Naive thymus-derived CD4-positive, alpha-beta T cell (primary cell): ENCODE data around the gene TSPOAP1. TPM values are rescaled to one million over a fixed set of nuclear protein-coding genes. Genes with fewer than 3 reads are reported as not detected.

Experiments
- ATAC-seq: fragments of 150-1000 bp; cut with Tn5 transposase; 2 replicates; pipeline ENCODE4 v1.10.0; 2021; ENCODE audit warnings: mild to moderate bottlenecking, moderate library complexity
- CTCF ChIA-PET: fragments of 350-600 bp; sonication (Branson Sonifier 250); formaldehyde crosslinking; loops from one replicate; lab custom pipeline; 2021; ENCODE audit warnings: antibody characterized with exemption; lab: Charles Lee
- POLR2A ChIA-PET: fragments of 350-600 bp; sonication (Branson Sonifier 250); formaldehyde crosslinking; loops from one replicate; lab custom pipeline; 2021; ENCODE audit warnings: antibody characterized with exemption, inconsistent platforms; lab: Charles Lee
- DNase-seq, 9 donors: peaks; one replicate each; pipeline versions ENCODE4 v3.0.0 to v3.0.0-alpha.2; 2020 to 2022; ENCODE audit warnings: mixed read lengths in 1 of 9
- H3K27ac ChIP-seq: one replicate; pipeline ENCODE4 v1.7.0; 2013; ENCODE audit warnings: mild to moderate bottlenecking, low read depth, low read length, moderate library complexity
- H3K27me3 ChIP-seq, 2 donors: one replicate each; pipeline ENCODE4 v1.7.0; 2013; ENCODE audit warnings: low read length in 2 of 2, mild to moderate bottlenecking in 2 of 2, moderate library complexity in 2 of 2; ENCODE audit not compliant: control insufficient read depth in 2 of 2, insufficient read depth in 2 of 2
- H3K36me3 ChIP-seq, 3 experiments: 1 replicate in 2 of 3; 2 replicates in 1 of 3; pipeline ENCODE4 v1.7.0; 2013; ENCODE audit warnings: low read length in 3 of 3, mild to moderate bottlenecking in 3 of 3, moderate library complexity in 1 of 3; ENCODE audit not compliant: insufficient read depth in 3 of 3, control insufficient read depth in 2 of 3
- H3K4me1 ChIP-seq, 2 donors: one replicate each; pipeline ENCODE4 v1.7.0; 2013; ENCODE audit warnings: low read length in 2 of 2, mild to moderate bottlenecking in 2 of 2, moderate library complexity in 1 of 2; ENCODE audit not compliant: control insufficient read depth in 2 of 2, insufficient read depth in 2 of 2
- H3K4me3 ChIP-seq: 2 replicates; pipeline ENCODE4 v1.7.0; 2013; ENCODE audit warnings: mild to moderate bottlenecking, low read length
- H3K9me3 ChIP-seq, 3 experiments: 1 replicate in 2 of 3; 2 replicates in 1 of 3; pipeline ENCODE4 v1.7.0; 2013; ENCODE audit warnings: low read length in 3 of 3; ENCODE audit not compliant: control insufficient read depth in 2 of 3
- H3K27ac Mint-ChIP-seq, 9 donors: one replicate each; pipeline ENCODE4 v1.8.0; 2020 to 2022; ENCODE audit warnings: mixed read lengths in 9 of 9, mild to moderate bottlenecking in 8 of 9, moderate library complexity in 5 of 9, inconsistent platforms in 2 of 9
- H3K27me3 Mint-ChIP-seq, 5 donors: one replicate each; pipeline ENCODE4 v1.8.0; 2021 to 2022; ENCODE audit warnings: mixed read lengths in 5 of 5, mild to moderate bottlenecking in 1 of 5
- H3K36me3 Mint-ChIP-seq, 5 donors: one replicate each; pipeline ENCODE4 v1.8.0; 2020 to 2022; ENCODE audit warnings: mixed read lengths in 5 of 5, mild to moderate bottlenecking in 3 of 5, inconsistent platforms in 1 of 5
- H3K4me1 Mint-ChIP-seq, 7 donors: one replicate each; pipeline ENCODE4 v1.8.0; 2020 to 2022; ENCODE audit warnings: mixed read lengths in 7 of 7, mild to moderate bottlenecking in 3 of 7, inconsistent platforms in 1 of 7
- H3K4me3 Mint-ChIP-seq, 10 donors: one replicate each; pipeline ENCODE4 v1.8.0; 2020 to 2022; ENCODE audit warnings: mild to moderate bottlenecking in 10 of 10, mixed read lengths in 10 of 10, moderate library complexity in 6 of 10, inconsistent platforms in 2 of 10
- H3K9me3 Mint-ChIP-seq, 11 donors: one replicate each; pipeline ENCODE4 v1.8.0; 2020 to 2022; ENCODE audit warnings: mixed read lengths in 11 of 11, mild to moderate bottlenecking in 4 of 11, inconsistent platforms in 1 of 11, moderate library complexity in 1 of 11
- intact Hi-C, 2 donors: fragments of 100-400 bp; cut with micrococcal nuclease; formaldehyde crosslinking; loops; one replicate each; pipeline ENCODE4 v1.15.1; 2023
- polyA plus RNA-seq, 2 donors: library from polyadenylated mRNA; unstranded; fragments of 300-500 nt; fragmentation: Illumina TruSeq; gene quantifications; one replicate each; pipeline ENCODE4 v1.2.3, GENCODE V29; 2021
- total RNA-seq, 6 experiments: library from RNA in 5 of 6; stranded (reverse) in 5 of 6; gene quantifications; 1 replicate in 5 of 6; 2 replicates in 1 of 6; pipeline ENCODE4 v1.2.3 and lab custom pipeline; 2021 to 2026

TSPOAP1 gene
- total and polyA plus RNA-seq, 7 experiments from 2014 or later: 0.20 to 62.5 (median 11.8) TPM

DNA sequence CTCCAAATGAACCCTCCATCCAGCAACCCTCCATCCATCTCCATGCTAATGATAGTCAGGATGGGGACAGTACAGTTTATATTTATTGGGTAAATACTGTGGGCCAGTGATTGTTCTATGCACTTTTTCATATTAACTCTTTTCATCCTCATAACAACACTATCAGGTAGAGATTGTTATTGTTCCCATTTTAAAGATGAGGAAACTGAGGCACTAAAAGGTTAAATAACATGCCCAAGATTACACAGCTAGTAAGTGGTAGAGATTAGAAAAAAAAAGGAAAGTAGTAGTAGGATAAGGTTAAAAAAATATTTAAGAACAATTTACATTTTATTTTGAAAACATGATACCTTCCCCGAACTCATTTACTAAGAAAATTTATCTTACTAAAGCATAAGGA lies 45.3 kb upstream of the TSPOAP1 start:
- intact Hi-C loops: no loop called here
- POLR2A ChIA-PET: interaction anchor here (1.4 kb wide), 2 partner anchors 12 to 22 kb away, joined by 4 to 5 read pairs; partner anchors contain the start of gene SUPT4H1
- CTCF ChIA-PET: no interaction called here

DNA sequence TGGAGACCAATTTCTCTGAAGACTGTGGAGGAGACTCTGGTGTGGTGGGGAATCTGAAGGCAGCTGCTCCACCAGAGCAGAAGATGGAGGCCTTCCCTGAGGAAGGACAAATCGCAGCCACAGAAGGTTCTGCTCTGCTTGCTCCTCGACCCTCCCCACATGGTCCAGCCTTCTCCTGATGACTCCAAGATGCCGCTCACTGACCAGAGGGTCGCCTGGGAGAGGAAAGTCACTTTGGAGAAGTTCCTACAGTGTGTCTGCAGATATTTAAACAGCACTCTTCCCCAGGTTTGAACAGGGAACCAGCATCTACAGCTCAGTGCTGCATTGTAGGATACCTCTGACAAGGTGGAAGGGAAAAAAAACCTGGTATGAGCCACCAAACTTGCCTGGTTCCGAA lies 44.4 kb upstream of the TSPOAP1 start:
- no peak overlapping the region for H3K4me3 ChIP-seq
- H3K27me3 Mint-ChIP-seq: no peaks in the 10 kb centered on the region
- peaks cover 3 to 13% of the 10 kb centered on the region in 2 donors for H3K4me1 ChIP-seq
- ChIA-PET POLR2A (no interaction called here), CTCF (no interaction called here)
- H3K4me3 Mint-ChIP-seq: no peak overlapping the region
- H3K4me1 Mint-ChIP-seq: peaks cover 10 to 25% (median 17%) of the 10 kb centered on the region in 7 donors
- no peak overlapping the region for H3K27ac ChIP-seq
- peaks cover 0 to 25% (median 5%) of the 10 kb centered on the region in 5 donors for H3K36me3 Mint-ChIP-seq
- H3K9me3 ChIP-seq: no peaks in the 10 kb centered on the region
- H3K36me3 ChIP-seq: peaks cover 0 to 6% (median 0%) of the 10 kb centered on the region in 3 experiments
- ATAC-seq (no peak), DNase-seq (no peak)
- H3K27ac Mint-ChIP-seq: peak overlapping the region in 1 of 9 donors; percentile 28
- peaks cover 0 to 1% (median 0%) of the 10 kb centered on the region in 11 donors for H3K9me3 Mint-ChIP-seq
- intact Hi-C loops: no loop called here
- H3K27me3 ChIP-seq: no peaks in the 10 kb centered on the region

More for the DNA sequence above, 45.3 kb upstream of the TSPOAP1 start:
- DNase-seq (no peak), ATAC-seq (no peak)
- H3K27me3 Mint-ChIP-seq: no peaks in the 10 kb centered on the region
- Histone ChIP-seq H3K4me1 (peaks cover 9 to 17% of the 10 kb centered on the region in 2 donors), H3K27me3 (no peaks in the 10 kb centered on the region), H3K36me3 (peaks cover 0 to 6% (median 0%) of the 10 kb centered on the region in 3 experiments), H3K27ac (no peak overlapping the region), H3K4me3 (no peak overlapping the region), H3K9me3 (no peaks in the 10 kb centered on the region)
- peaks cover 17 to 31% (median 24%) of the 10 kb centered on the region in 7 donors for H3K4me1 Mint-ChIP-seq
- H3K9me3 Mint-ChIP-seq: peaks cover 0 to 1% (median 0%) of the 10 kb centered on the region in 11 donors
- no peak overlapping the region for H3K27ac Mint-ChIP-seq
- peaks cover 0 to 23% (median 5%) of the 10 kb centered on the region in 5 donors for H3K36me3 Mint-ChIP-seq
- no peak overlapping the region for H3K4me3 Mint-ChIP-seq

DNA sequence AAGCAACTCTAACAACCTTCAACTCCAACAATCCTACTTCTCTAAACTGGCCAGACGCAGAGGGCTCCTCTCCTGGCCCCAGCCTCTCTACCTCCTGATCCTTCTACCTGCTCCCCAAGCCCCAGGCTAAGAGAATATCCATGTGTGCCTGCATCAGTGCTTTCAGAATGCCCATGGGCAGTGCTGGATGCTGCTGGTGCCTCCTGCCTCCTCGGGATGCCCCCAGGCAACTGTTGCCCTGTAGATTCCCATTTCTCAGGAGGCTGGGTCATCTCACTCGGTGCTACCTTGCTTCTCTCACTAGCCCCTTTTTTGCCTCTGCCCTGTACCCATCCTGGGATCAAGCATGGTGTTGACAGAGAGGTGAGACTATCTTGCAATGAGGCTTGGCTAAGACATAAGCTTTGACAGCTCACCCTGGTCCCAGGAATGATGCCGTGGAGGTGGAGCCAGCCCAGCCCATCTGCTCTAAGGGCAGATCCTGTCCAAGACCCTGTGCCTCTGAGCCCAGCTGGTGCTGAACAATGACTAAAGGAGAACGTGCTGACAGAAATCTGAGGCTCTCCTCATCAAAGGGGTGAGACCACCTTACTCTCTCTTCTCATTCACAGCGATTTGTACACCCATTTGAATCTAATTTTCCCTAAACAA lies 42.8 kb upstream of the TSPOAP1 start:
- CTCF ChIA-PET: no interaction called here
- H3K4me3 Mint-ChIP-seq: no peak overlapping the region
- H3K9me3 Mint-ChIP-seq: peaks cover 0 to 1% (median 0%) of the 10 kb centered on the region in 11 donors
- no peaks in the 10 kb centered on the region for H3K27me3 ChIP-seq
- DNase-seq (no peak), ATAC-seq (no peak)
- no peaks in the 10 kb centered on the region for H3K9me3 ChIP-seq
- H3K36me3 Mint-ChIP-seq: peaks cover 0 to 28% (median 5%) of the 10 kb centered on the region in 5 donors
- H3K4me3 ChIP-seq: no peak overlapping the region
- H3K27me3 Mint-ChIP-seq: no peaks in the 10 kb centered on the region
- H3K36me3 ChIP-seq: peaks cover 0 to 6% (median 0%) of the 10 kb centered on the region in 3 experiments
- intact Hi-C loops: no loop called here
- POLR2A ChIA-PET: no interaction called here
- H3K27ac Mint-ChIP-seq: peak overlapping the region in 1 of 9 donors; percentile 23
- peaks cover 1 to 18% (median 6%) of the 10 kb centered on the region in 7 donors for H3K4me1 Mint-ChIP-seq
- H3K4me1 ChIP-seq: peaks cover 0 to 13% of the 10 kb centered on the region in 2 donors
- no peak overlapping the region for H3K27ac ChIP-seq

DNA sequence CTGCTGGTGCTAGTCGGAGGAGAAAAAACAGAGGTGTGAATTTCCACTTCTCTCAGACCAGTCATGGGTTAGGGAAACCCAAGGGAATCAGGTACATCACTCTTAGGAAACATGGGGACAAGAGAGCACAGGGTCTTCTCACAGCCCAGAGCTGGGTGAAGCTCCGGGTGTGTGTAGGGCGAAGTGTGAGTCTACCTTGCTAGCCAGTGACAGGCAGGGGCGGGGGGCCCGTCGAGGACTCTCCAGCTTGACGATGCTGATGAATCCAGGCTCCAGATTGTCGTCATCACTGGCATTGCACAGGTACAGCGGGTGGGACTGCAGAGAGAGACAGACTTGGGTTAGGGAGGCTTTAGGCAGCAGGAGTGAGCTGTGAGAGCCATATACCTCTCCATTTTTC lies 42.1 kb upstream of the TSPOAP1 start:
- Mint-ChIP-seq H3K4me3 (peak overlapping the region in 1 of 10 donors; percentile 47), H3K27ac (no peak overlapping the region)
- CTCF ChIA-PET: no interaction called here

DNA sequence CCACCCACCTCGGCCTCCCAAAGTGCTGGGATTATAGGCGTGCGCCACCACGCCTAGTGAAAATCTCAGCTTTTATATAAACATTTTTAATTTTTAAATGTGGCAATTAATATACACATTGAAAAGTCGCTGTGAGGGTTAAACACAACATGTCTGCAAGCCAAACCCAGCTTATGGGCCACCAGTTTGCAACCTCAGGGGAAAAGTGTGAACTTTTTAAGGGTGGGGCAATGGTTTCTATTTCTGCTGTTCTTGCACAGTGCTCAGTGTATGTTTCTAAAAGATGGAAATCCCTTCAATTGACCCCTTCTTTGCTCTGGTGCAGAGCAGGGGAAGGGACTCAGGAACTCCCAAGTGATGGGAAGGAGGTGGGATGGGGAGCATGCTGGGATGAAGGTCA lies 41.7 kb upstream of the TSPOAP1 start:
- Histone ChIP-seq H3K4me1 (peaks cover 0 to 13% of the 10 kb centered on the region in 2 donors), H3K36me3 (peaks cover 0 to 6% (median 0%) of the 10 kb centered on the region in 3 experiments), H3K9me3 (no peaks in the 10 kb centered on the region), H3K27me3 (no peaks in the 10 kb centered on the region), H3K27ac (no peak overlapping the region), H3K4me3 (no peak overlapping the region)
- intact Hi-C loops: no loop called here
- Mint-ChIP-seq H3K4me3 (peak overlapping the region in 1 of 10 donors; percentile 47), H3K9me3 (peaks cover 0 to 1% (median 0%) of the 10 kb centered on the region in 11 donors), H3K27me3 (no peaks in the 10 kb centered on the region), H3K36me3 (peaks cover 0 to 28% (median 5%) of the 10 kb centered on the region in 5 donors), H3K4me1 (peaks cover 4 to 24% (median 13%) of the 10 kb centered on the region in 7 donors), H3K27ac (no peak overlapping the region)
- DNase-seq (no peak), ATAC-seq (no peak)
- ChIA-PET POLR2A (interaction anchor here (1.2 kb wide), 1 partner anchor 19 kb away, joined by 5 read pairs; the partner anchor contains the start of gene SUPT4H1), CTCF (no interaction called here)

More for the DNA sequence above, 42.1 kb upstream of the TSPOAP1 start:
- no peak overlapping the region for H3K4me3 ChIP-seq
- DNase-seq: no peak
- H3K27me3 ChIP-seq: no peaks in the 10 kb centered on the region
- intact Hi-C loops: no loop called here
- Mint-ChIP-seq H3K36me3 (peaks cover 0 to 28% (median 5%) of the 10 kb centered on the region in 5 donors), H3K9me3 (peaks cover 0 to 1% (median 0%) of the 10 kb centered on the region in 11 donors), H3K27me3 (no peaks in the 10 kb centered on the region), H3K4me1 (peaks cover 4 to 21% (median 13%) of the 10 kb centered on the region in 7 donors)
- no peak overlapping the region for H3K27ac ChIP-seq
- POLR2A ChIA-PET: no interaction called here
- no peaks in the 10 kb centered on the region for H3K9me3 ChIP-seq
- peaks cover 0 to 13% of the 10 kb centered on the region in 2 donors for H3K4me1 ChIP-seq
- H3K36me3 ChIP-seq: peaks cover 0 to 6% (median 0%) of the 10 kb centered on the region in 3 experiments
- no peak for ATAC-seq

DNA sequence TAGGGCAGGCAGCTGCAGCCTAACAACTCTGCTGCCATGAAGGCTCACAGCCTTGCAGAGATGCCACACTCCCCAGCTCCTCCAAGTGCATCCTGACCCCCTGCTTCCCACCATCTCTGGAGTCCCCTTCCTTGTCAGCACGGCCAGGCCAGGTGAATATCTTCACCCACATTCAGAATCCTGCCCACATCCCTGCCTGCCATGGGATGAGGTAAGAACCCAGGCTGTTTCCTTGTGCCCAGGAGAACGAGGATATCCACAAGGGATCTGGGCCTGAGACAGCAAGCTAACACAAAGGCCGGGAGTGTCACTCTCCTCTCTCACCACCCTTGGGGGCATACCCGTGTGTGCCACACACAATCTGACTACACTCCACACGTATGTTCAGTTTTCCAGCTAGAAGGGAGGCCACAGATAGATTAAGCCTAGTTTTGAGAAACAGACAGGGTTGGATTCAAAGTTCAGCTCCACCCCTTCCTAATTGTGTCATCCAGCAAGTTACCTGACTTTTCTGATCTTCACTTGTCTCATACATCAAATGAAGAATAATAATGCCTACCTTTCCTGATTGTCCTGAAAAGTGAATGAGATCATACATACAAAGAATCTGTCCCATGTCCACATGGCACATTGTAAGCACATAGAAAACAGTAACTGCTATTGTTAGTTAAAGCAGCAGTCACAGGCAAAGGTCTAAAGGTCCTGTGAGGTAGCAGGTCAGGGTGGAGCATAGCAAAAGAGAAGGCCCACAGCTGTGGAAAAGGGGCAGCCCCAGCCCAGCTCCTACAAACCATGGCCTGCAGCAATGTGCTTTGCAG lies 40.8 kb upstream of the TSPOAP1 start:
- H3K27me3 ChIP-seq: no peaks in the 10 kb centered on the region
- H3K4me3 ChIP-seq: no peak overlapping the region
- DNase-seq (no peak), ATAC-seq (no peak)
- no peaks in the 10 kb centered on the region for H3K9me3 ChIP-seq
- no peaks in the 10 kb centered on the region for H3K9me3 Mint-ChIP-seq
- H3K27me3 Mint-ChIP-seq: no peaks in the 10 kb centered on the region
- H3K27ac ChIP-seq: no peak overlapping the region
- peaks cover 0 to 13% of the 10 kb centered on the region in 2 donors for H3K4me1 ChIP-seq
- peaks cover 0 to 23% (median 4%) of the 10 kb centered on the region in 5 donors for H3K36me3 Mint-ChIP-seq
- H3K4me1 Mint-ChIP-seq: peaks cover 4 to 26% (median 15%) of the 10 kb centered on the region in 7 donors
- H3K36me3 ChIP-seq: peaks cover 0 to 6% (median 0%) of the 10 kb centered on the region in 3 experiments
- intact Hi-C loops: loop anchor here in 1 of 2 donors (5.0 kb wide), 1 partner anchor 48 kb away; the partner anchor contains the start of gene RNF43
- POLR2A ChIA-PET: interaction anchor here (1.0 to 1.2 kb wide), 2 partner anchors 18 to 39 kb away, joined by 4 to 5 read pairs; partner anchors contain the start of gene SUPT4H1
- CTCF ChIA-PET: interaction anchor here (0.8 kb wide), 1 partner anchor 1682 kb away, joined by 3 read pairs; no protein-coding TSS in a partner anchor
- peak overlapping the region in 2 of 9 donors; percentile 2 to 18 for H3K27ac Mint-ChIP-seq
- peak overlapping the region in 1 of 10 donors; percentile 6 for H3K4me3 Mint-ChIP-seq
